IgD-negative memory B cell (primary cell): ENCODE data around the gene SNX30. TPM values are rescaled to one million over a fixed set of nuclear protein-coding genes. Genes with fewer than 3 reads are reported as not detected.
"Not testable (repeated sequence)": the region's sequence is repeated elsewhere in the genome, so short reads cannot be mapped to it uniquely, and the experiment has no call there.

Experiments
- H3K27ac Mint-ChIP-seq, 3 donors: one replicate each; pipeline ENCODE4 v1.8.0; 2020 to 2022; ENCODE audit warnings: mild to moderate bottlenecking in 3 of 3, mixed read lengths in 3 of 3, moderate library complexity in 1 of 3
- H3K27me3 Mint-ChIP-seq: one replicate; pipeline ENCODE4 v1.8.0; 2021; ENCODE audit warnings: mixed read lengths
- H3K36me3 Mint-ChIP-seq: one replicate; pipeline ENCODE4 v1.8.0; 2020; ENCODE audit warnings: mild to moderate bottlenecking, mixed read lengths
- H3K4me1 Mint-ChIP-seq, 3 donors: one replicate each; pipeline ENCODE4 v1.8.0; 2020 to 2022; ENCODE audit warnings: mixed read lengths in 3 of 3, mild to moderate bottlenecking in 1 of 3
- H3K4me3 Mint-ChIP-seq, 4 donors: one replicate each; pipeline ENCODE4 v1.8.0; 2020 to 2022; ENCODE audit warnings: mild to moderate bottlenecking in 4 of 4, mixed read lengths in 4 of 4, moderate library complexity in 3 of 4
- H3K9me3 Mint-ChIP-seq, 3 donors: one replicate each; pipeline ENCODE4 v1.8.0; 2020 to 2021; ENCODE audit warnings: mixed read lengths in 3 of 3, mild to moderate bottlenecking in 1 of 3
- polyA plus RNA-seq: library from polyadenylated mRNA; unstranded; fragments of 300-500 nt; fragmentation: Illumina TruSeq; gene quantifications from one replicate; pipeline ENCODE4 v1.2.3, GENCODE V29; 2021

Gene SNX30, protein sequence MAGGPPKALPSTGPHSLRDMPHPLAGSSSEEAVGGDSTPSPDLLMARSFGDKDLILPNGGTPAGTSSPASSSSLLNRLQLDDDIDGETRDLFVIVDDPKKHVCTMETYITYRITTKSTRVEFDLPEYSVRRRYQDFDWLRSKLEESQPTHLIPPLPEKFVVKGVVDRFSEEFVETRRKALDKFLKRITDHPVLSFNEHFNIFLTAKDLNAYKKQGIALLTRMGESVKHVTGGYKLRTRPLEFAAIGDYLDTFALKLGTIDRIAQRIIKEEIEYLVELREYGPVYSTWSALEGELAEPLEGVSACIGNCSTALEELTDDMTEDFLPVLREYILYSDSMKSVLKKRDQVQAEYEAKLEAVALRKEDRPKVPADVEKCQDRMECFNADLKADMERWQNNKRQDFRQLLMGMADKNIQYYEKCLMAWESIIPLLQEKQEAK
- 1.4 TPM for polyA plus RNA-seq

- peak within 1 kb of the TSS; percentile 90 to 92 (median 90) for H3K27ac Mint-ChIP-seq
- peaks cover 3% of the 10 kb centered on the region for H3K27me3 Mint-ChIP-seq
- H3K4me1 Mint-ChIP-seq = peaks cover 23 to 35% (median 30%) of the 10 kb centered on the region in 3 donors
- peaks cover 2% of the 10 kb centered on the region for H3K36me3 Mint-ChIP-seq
- H3K4me3 Mint-ChIP-seq = peak within 1 kb of the TSS; percentile 87 to 95 (median 94)
- no peaks in the 10 kb centered on the region for H3K9me3 Mint-ChIP-seq
Observed at GRCh38 chr9:112750016-112750763, at the start of gene SNX30. Gene SNX30 (plus strand): TSS chr9:112750760. CDS start chr9:112751002, 242 bp downstream.

- Mint-ChIP-seq H3K4me1 (peaks cover 4 to 7% (median 7%) of the 10 kb centered on the region in 3 donors), H3K9me3 (no peaks in the 10 kb centered on the region), H3K27me3 (no peaks in the 10 kb centered on the region), H3K36me3 (peaks cover 14% of the 10 kb centered on the region), H3K27ac (no peak overlapping the region), H3K4me3 (no peak overlapping the region)
Observed at GRCh38 chr9:112703304-112703703, 47.3 kb upstream of the SNX30 start.

- Mint-ChIP-seq H3K27ac (no peak overlapping the region), H3K36me3 (peaks cover 12% of the 10 kb centered on the region), H3K4me3 (no peak overlapping the region), H3K27me3 (no peaks in the 10 kb centered on the region), H3K4me1 (peaks cover 6 to 11% (median 6%) of the 10 kb centered on the region in 3 donors), H3K9me3 (no peaks in the 10 kb centered on the region)
Observed at GRCh38 chr9:112705768-112706427, 44.7 kb upstream of the SNX30 start.

- Mint-ChIP-seq H3K4me1 (peaks cover 11 to 16% (median 16%) of the 10 kb centered on the region in 3 donors), H3K4me3 (no peak overlapping the region), H3K9me3 (no peaks in the 10 kb centered on the region), H3K36me3 (peaks cover 10% of the 10 kb centered on the region), H3K27ac (no peak overlapping the region), H3K27me3 (no peaks in the 10 kb centered on the region)
Observed at GRCh38 chr9:112711050-112711689, 39.4 kb upstream of the SNX30 start.

- H3K36me3 Mint-ChIP-seq = peaks cover 8% of the 10 kb centered on the region
- H3K27ac Mint-ChIP-seq = no peak overlapping the region
- H3K9me3 Mint-ChIP-seq = no peaks in the 10 kb centered on the region
- H3K27me3 Mint-ChIP-seq = no peaks in the 10 kb centered on the region
- no peak overlapping the region for H3K4me3 Mint-ChIP-seq
- H3K4me1 Mint-ChIP-seq = peaks cover 20 to 26% (median 25%) of the 10 kb centered on the region in 3 donors
Observed at GRCh38 chr9:112712678-112713077, 37.9 kb upstream of the SNX30 start.

GRCh38 chr9:112717661-112718331 is 32.8 kb upstream of the SNX30 start, which contains the start of gene INIP:
Gene INIP (minus strand): TSS chr9:112718117. CDS start chr9:112716485, 1,632 bp downstream.
- Mint-ChIP-seq H3K9me3 (no peaks in the 10 kb centered on the region), H3K27ac (peak within 1 kb of the TSS; percentile 94 to 98 (median 95)), H3K4me1 (peaks cover 17 to 23% (median 18%) of the 10 kb centered on the region in 3 donors), H3K36me3 (peaks cover 7% of the 10 kb centered on the region), H3K4me3 (peak within 1 kb of the TSS; percentile 94 to 100 (median 98)), H3K27me3 (no peaks in the 10 kb centered on the region)

DNA sequence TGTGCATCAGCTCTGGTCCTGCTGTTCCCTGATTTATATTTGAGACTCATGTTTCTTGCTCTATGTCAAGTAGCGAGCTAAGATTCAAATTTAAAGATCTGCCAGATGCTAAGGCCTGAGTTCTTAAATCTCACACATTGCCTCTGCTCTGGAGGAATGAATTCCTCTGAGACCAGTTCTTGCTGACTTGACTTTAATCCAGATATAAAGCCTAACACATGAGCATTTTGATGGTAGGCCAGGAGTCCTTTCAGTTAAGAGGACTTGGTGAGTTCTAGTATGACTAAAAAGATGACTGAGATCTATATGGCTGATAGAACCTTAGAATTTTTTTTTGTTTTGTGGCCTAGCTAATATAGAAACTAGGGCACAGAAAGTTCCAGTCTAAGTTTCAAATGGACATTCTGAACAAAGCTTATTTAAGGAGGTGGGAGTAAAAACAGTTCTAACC is 31.3 kb upstream of the SNX30 start:
- Mint-ChIP-seq H3K4me1 (peaks cover 12 to 19% (median 16%) of the 10 kb centered on the region in 3 donors), H3K4me3 (peak overlapping the region in 1 of 4 donors; percentile 63), H3K27ac (peak overlapping the region in 1 of 3 donors; percentile 94), H3K36me3 (peaks cover 2% of the 10 kb centered on the region), H3K27me3 (no peaks in the 10 kb centered on the region), H3K9me3 (no peaks in the 10 kb centered on the region)

- Mint-ChIP-seq H3K27ac (no peak overlapping the region), H3K27me3 (no peaks in the 10 kb centered on the region), H3K4me3 (peak overlapping the region in 1 of 4 donors; percentile 43), H3K36me3 (no peaks in the 10 kb centered on the region), H3K4me1 (peaks cover 11 to 17% (median 14%) of the 10 kb centered on the region in 3 donors), H3K9me3 (no peaks in the 10 kb centered on the region)
Observed at GRCh38 chr9:112719696-112720095, 30.9 kb upstream of the SNX30 start.

DNA sequence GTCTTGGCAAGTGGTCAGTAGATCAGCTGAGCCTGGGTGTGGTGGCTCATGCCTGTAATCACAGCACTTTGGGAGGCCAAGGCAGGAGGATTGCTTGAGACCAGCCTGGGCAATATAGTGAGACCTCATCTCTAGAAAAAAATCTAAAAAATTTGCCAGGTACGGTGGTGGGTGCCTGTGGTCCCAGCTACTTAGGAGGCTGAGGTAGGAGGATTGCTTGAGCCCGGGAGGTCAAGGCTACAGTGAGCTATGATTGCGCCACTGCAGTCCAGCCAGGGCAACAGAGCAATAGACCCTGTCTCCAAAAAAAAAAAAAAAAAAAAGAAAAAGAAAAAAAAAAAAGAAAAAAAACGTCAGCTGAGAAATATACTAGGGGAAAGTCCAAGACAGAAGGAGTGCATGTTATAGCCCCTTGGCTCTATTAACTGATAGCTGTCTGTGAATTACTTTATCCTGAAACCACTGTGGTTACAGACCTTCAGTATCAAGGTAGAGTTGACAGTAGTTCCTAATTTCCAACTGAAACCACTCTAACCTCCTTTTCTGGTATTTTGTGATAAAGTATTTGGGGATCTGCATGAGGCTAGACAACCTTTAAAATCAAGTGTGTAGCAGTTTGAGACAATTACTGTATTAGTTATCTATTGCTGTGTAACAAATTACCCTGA is 30.3 kb upstream of the SNX30 start:
- Mint-ChIP-seq H3K4me1 (peaks cover 11 to 17% (median 14%) of the 10 kb centered on the region in 3 donors), H3K4me3 (peak overlapping the region in 1 of 4 donors; percentile 43), H3K27me3 (no peaks in the 10 kb centered on the region), H3K9me3 (no peaks in the 10 kb centered on the region), H3K36me3 (no peaks in the 10 kb centered on the region), H3K27ac (peak overlapping the region in 1 of 3 donors; percentile 47)

- H3K9me3 Mint-ChIP-seq, H3K27ac Mint-ChIP-seq, H3K27me3 Mint-ChIP-seq, H3K36me3 Mint-ChIP-seq, H3K4me3 Mint-ChIP-seq: not testable (repeated sequence)
- peaks cover 8 to 18% (median 13%) of the 10 kb centered on the region in 3 donors for H3K4me1 Mint-ChIP-seq
Observed at GRCh38 chr9:112722749-112723148, 27.8 kb upstream of the SNX30 start.

DNA sequence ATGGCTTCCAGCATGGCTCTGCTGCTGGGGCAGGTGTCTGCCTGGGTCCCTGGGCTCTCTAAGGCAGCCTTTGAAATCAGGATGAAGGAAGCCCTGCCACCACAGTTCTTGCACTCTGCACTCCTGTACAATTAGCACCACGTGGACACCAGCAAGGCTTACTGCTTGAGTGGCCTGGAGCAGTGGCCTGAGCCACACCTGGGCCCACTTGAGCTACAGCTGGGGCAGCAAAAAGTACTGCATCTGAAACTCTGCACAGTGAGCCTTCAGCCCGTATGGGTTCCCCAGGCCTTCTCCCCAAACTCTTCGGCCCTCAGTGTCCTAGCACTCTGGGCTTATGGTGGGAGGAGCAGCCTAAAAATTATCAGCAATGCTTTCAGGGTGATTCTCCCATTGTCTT is 24.6 kb upstream of the SNX30 start:
- H3K9me3 Mint-ChIP-seq = no peaks in the 10 kb centered on the region
- no peaks in the 10 kb centered on the region for H3K36me3 Mint-ChIP-seq
- peaks cover 8 to 10% (median 10%) of the 10 kb centered on the region in 3 donors for H3K4me1 Mint-ChIP-seq
- H3K4me3 Mint-ChIP-seq = peak overlapping the region in 1 of 4 donors; percentile 80
- H3K27me3 Mint-ChIP-seq = no peaks in the 10 kb centered on the region
- no peak overlapping the region for H3K27ac Mint-ChIP-seq

- Mint-ChIP-seq H3K4me1 (peaks cover 8 to 10% (median 10%) of the 10 kb centered on the region in 3 donors), H3K4me3 (peak overlapping the region in 2 of 4 donors; percentile 44 to 80), H3K27ac (peak overlapping the region in 2 of 3 donors; percentile 2 to 76), H3K9me3 (no peaks in the 10 kb centered on the region), H3K36me3 (no peaks in the 10 kb centered on the region), H3K27me3 (no peaks in the 10 kb centered on the region)
Observed at GRCh38 chr9:112726428-112726827, 24.1 kb upstream of the SNX30 start.

GRCh38 chr9:112728401-112728800 is 22.2 kb upstream of the SNX30 start:
- Mint-ChIP-seq H3K9me3 (no peaks in the 10 kb centered on the region), H3K36me3 (no peaks in the 10 kb centered on the region), H3K27me3 (no peaks in the 10 kb centered on the region), H3K4me3 (no peak overlapping the region), H3K27ac (no peak overlapping the region), H3K4me1 (peaks cover 8 to 10% (median 10%) of the 10 kb centered on the region in 3 donors)
